GM06990 (cell line): ENCODE measurements around the gene ZBTB21.
"Not testable (repeated sequence)": the region's sequence is repeated elsewhere in the genome, so short reads cannot be mapped to it uniquely, and the experiment has no call there.

ENCODE experiments used
- DNase-seq: peaks from one replicate; pipeline ENCODE4 v3.0.0-alpha.2; 2011; ENCODE audit not compliant: insufficient read length; ENCODE audit errors: extremely low read depth
- H3K27me3 ChIP-seq: replicated peaks from 2 replicates; pipeline ENCODE4 v1.6.0; 2011; ENCODE audit warnings: low read length; ENCODE audit not compliant: control insufficient read depth, insufficient read depth
- H3K36me3 ChIP-seq: 2 replicates; pipeline ENCODE4 v1.5.1; 2011; ENCODE audit warnings: low read length; ENCODE audit not compliant: control insufficient read depth, insufficient read depth
- H3K4me3 ChIP-seq: replicated peaks from 2 replicates; pipeline ENCODE4 v1.5.1; 2011; ENCODE audit warnings: low read depth, mild to moderate bottlenecking, control low read depth, low read length
- CTCF ChIP-seq: IDR thresholded peaks from 2 replicates; pipeline ENCODE4 v1.5.1; 2011; ENCODE audit warnings: low read length, control low read depth, mild to moderate bottlenecking, inconsistent platforms; ENCODE audit not compliant: insufficient read depth, poor library complexity, severe bottlenecking

The ZBTB21 gene

DNA sequence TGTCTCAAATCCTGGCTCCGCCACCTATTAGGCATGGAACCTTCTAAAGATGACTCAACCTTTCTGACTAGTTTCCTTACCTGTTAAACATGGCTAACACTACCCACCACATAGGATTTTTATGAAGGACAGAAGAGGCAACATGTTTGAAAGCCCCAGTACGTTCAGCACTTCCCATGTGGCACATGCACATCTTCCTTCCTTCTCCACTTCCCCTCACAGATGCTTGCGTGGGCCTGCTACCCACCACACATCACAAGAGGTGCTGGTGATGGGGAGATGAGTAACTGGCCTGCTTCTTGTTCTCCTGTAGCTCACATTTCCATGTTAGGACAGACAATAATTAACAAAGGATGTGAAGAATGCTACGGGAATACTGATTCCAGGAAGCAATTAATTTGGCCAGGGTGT lies 7.1 kb downstream of the ZBTB21 start:
- no peak for DNase-seq
- H3K36me3 ChIP-seq = peaks cover 4% of the 10 kb centered on the region
- peak overlapping the region; percentile 19; the same call in 1 of the 2 replicates for H3K4me3 ChIP-seq
- no peaks in the 10 kb centered on the region for H3K27me3 ChIP-seq
- TF ChIP-seq CTCF = no peak

DNA sequence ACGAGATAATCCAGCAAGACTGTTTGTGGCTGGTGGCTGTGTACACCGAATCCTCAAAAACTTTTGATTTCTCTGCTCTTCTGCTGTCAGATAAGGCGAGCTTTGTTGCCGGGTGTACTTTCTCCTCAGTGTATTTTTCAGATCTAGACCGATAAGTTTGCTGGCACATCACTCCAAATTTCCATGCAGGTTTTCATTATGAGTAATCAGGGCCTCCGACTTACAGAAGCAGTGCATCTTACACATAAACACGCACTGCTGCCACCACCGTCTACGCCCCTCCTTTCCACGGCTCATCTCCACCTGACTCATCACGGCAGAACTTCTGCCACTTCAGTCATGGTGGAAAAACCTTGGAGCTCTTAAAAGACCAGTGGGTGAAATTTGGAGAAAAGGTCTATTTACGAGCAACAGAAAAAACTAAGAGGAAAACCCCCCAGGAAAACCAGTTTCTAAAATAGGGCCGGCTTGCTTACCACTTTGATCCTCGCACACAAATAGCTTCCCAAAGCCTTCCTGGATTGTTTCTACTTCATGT lies 7.7 kb downstream of the ZBTB21 start:
- Histone ChIP-seq H3K27me3 (no peaks in the 10 kb centered on the region), H3K36me3 (peaks cover 4% of the 10 kb centered on the region), H3K4me3 (peak overlapping the region; percentile 19)
- peak; percentile 76 for DNase-seq
- no peak for TF ChIP-seq CTCF

GRCh38 chr21:42001781-42002180 lies 8.4 kb downstream of the ZBTB21 start:
- Histone ChIP-seq H3K36me3 (peaks cover 4% of the 10 kb centered on the region), H3K4me3 (peak overlapping the region; percentile 20; the same call in 1 of the 2 replicates), H3K27me3 (no peaks in the 10 kb centered on the region)
- no peak for TF ChIP-seq CTCF
- no peak for DNase-seq

DNA sequence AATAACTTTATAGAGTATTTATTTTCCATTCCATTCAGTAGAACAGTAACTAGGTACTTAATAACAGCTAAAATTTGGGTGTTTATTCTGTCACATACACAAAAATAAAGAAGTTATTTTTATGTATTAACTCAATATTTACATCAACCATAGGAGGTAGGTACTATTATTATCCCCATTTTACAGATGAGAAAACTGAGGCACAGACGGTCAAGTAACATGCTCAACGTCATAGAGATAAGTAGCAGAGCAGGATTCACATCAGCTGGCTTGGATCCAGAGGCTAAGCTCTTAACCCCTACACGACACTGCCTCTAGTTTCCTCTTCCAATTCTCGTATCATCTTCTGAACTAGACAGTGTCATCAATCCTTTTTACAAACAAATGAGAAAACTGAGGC lies 9.3 kb downstream of the ZBTB21 start:
- Histone ChIP-seq H3K27me3 (no peaks in the 10 kb centered on the region), H3K4me3 (no peak overlapping the region), H3K36me3 (peaks cover 7% of the 10 kb centered on the region)
- no peak for DNase-seq
- no peak for TF ChIP-seq CTCF

GRCh38 chr21:41997657-41998056 lies 12.5 kb downstream of the ZBTB21 start:
- no peak for DNase-seq
- peaks cover 14% of the 10 kb centered on the region for H3K36me3 ChIP-seq
- H3K4me3 ChIP-seq = no peak overlapping the region
- H3K27me3 ChIP-seq = no peaks in the 10 kb centered on the region
- TF ChIP-seq CTCF = no peak

- Histone ChIP-seq H3K36me3 (peaks cover 24% of the 10 kb centered on the region), H3K4me3 (no peak overlapping the region), H3K27me3 (no peaks in the 10 kb centered on the region)
- no peak for DNase-seq
- TF ChIP-seq CTCF = no peak
Measured at GRCh38 chr21:41995577-41995976, 14.6 kb downstream of the ZBTB21 start.

GRCh38 chr21:41994613-41995012 lies 15.5 kb downstream of the ZBTB21 start:
- not testable (repeated sequence) for H3K27me3 ChIP-seq, DNase-seq, H3K4me3 ChIP-seq
- H3K36me3 ChIP-seq = peaks cover 22% of the 10 kb centered on the region
